Activated CD4-positive, alpha-beta T cell treated with anti-CD3 and anti-CD28 coated beads, Interleukin-2, amount 10 ng/mL, durations not matched to agents 24 days and 14 days (primary cell): Measurements from ENCODE around the gene ALOXE3. TPM values are rescaled to one million over a fixed set of nuclear protein-coding genes. Genes with fewer than 3 reads are reported as not detected.
"Not testable (repeated sequence)": the region's sequence is repeated elsewhere in the genome, so short reads cannot be mapped to it uniquely, and the experiment has no call there.

ENCODE experiments used
- DNase-seq: peaks from one replicate; pipeline ENCODE4 v3.0.0; 2022
- H3K27ac Mint-ChIP-seq: one replicate; pipeline ENCODE4 v1.8.0; 2022; ENCODE audit warnings: mild to moderate bottlenecking, mixed read lengths
- H3K27me3 Mint-ChIP-seq: one replicate; pipeline ENCODE4 v1.8.0; 2022; ENCODE audit warnings: mixed read lengths
- H3K36me3 Mint-ChIP-seq: one replicate; pipeline ENCODE4 v1.8.0; 2022; ENCODE audit warnings: low read depth, mild to moderate bottlenecking, mixed read lengths
- H3K4me1 Mint-ChIP-seq: one replicate; pipeline ENCODE4 v1.8.0; 2021; ENCODE audit warnings: mixed read lengths
- H3K4me3 Mint-ChIP-seq: one replicate; pipeline ENCODE4 v1.8.0; 2022; ENCODE audit warnings: mild to moderate bottlenecking, moderate library complexity, mixed read lengths
- H3K9me3 Mint-ChIP-seq: one replicate; pipeline ENCODE4 v1.8.0; 2021; ENCODE audit warnings: mixed read lengths
- intact Hi-C: fragments of 100-400 bp; cut with micrococcal nuclease; formaldehyde crosslinking; loops from one replicate; pipeline ENCODE4 v1.15.1; 2023
- total RNA-seq: library from RNA; stranded (reverse); gene quantifications from 2 replicates; pipeline ENCODE4 v1.2.3, GENCODE V29; 2022

Gene ALOXE3
- total RNA-seq, 1 donor from 2014 or later: not detected

DNA sequence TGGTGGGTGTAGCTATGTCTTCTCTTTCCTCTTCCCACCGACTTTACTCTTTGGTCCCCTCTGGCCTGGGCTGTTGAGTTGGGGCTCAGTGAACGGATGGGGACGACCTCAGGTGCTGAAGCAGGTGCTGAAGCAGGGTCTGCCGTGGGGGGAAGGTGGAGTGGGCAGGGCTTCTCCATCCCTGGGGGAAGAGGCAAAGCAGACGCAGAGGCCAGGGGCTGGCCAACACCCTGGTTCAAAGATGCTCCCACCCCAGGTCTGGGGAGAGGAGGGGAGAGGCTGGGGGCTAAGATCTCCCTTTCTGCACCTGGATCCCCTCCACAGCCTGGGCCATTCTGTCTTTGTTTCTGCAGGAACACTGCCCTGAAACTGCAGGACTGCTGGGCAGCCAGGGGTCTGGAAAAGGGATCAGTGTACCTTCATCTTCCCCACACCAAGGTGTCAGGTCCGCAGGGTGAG lies 53.7 kb downstream of the ALOXE3 start:
- Mint-ChIP-seq H3K27ac (no peak overlapping the region), H3K27me3 (peaks cover 51% of the 10 kb centered on the region), H3K9me3 (no peaks in the 10 kb centered on the region), H3K4me3 (no peak overlapping the region), H3K4me1 (peaks cover 3% of the 10 kb centered on the region), H3K36me3 (no peaks in the 10 kb centered on the region)
- DNase-seq: no peak
- intact Hi-C loops: no loop called here

DNA sequence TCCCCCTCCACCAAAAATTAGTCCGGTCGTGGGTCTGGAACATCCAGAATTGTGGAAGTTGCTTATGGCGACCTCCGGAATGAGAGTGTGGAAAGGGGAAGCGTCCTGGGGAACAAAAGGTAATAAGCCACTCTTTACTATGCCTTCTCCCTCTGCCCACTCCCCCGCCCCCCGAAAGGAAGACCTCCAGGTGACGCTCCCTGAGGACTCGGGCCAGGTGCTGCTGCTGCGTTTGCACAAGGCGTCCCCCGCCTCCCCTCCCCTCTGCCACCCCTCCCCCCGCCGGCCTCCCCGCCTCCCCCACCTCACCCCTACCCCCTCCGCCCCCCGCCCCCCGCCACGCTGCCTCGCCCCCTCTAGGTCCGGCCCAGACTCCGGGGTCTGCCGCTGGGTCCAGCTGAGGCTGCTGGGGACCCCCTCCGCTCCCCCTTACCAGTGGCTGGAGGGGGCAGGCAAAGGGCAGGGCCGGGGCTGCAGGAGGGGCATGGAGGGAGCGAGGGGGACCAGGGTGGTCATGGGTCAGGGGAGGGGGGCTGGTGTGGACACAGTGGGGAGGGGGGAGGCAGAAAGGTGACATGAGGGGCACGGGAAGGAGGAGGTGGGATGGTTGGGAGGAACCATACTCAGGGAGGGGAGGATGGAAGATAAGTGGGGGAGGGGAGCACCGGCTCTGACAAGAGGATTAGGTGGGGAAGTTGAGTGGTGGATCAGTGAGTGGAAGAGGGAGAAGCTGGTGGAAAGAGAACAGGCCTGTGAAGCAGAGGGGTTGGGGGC lies 54.4 kb downstream of the ALOXE3 start:
- Mint-ChIP-seq H3K27ac (no peak overlapping the region), H3K27me3 (peaks cover 57% of the 10 kb centered on the region), H3K36me3 (no peaks in the 10 kb centered on the region), H3K9me3 (no peaks in the 10 kb centered on the region), H3K4me3 (no peak overlapping the region), H3K4me1 (peaks cover 3% of the 10 kb centered on the region)
- intact Hi-C loops: no loop called here
- DNase-seq: no peak

DNA sequence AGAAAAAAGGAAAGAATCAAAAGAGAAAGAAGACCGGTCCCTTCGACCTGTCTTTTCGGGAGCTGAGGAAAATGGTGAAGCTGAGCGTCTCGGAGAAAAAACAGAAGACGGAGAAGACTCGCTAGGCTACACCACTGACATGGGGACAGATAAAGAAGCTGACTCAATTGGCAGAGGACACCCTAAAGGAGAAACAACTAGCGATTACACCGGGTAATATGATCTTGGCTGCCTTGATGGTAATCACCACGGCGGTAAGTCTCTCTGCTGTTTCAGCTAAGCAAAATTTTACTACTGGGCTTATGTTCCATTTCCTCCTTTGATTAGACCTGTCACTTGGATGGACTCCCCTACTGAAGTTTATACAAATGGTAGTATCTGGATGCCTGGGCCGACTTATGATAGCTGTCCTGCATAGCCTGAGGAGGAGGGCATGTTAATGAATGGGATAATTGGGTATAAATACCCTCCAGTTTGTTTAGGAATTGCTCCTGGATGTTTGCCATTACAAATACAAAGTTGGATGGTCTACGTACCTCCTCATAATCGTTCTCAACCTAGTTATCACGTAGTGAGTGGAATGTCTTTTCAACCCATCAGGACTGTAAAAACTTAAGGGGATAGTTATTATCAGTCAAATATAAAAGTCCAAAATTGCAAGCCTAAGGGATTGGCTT lies 55.4 kb downstream of the ALOXE3 start:
- intact Hi-C loops: no loop called here
- peaks cover 5% of the 10 kb centered on the region for H3K4me1 Mint-ChIP-seq
- H3K36me3 Mint-ChIP-seq: no peaks in the 10 kb centered on the region
- peak overlapping the region; percentile 5 for H3K4me3 Mint-ChIP-seq
- peaks cover 62% of the 10 kb centered on the region for H3K27me3 Mint-ChIP-seq
- DNase-seq: no peak
- H3K27ac Mint-ChIP-seq: no peak overlapping the region
- no peaks in the 10 kb centered on the region for H3K9me3 Mint-ChIP-seq

DNA sequence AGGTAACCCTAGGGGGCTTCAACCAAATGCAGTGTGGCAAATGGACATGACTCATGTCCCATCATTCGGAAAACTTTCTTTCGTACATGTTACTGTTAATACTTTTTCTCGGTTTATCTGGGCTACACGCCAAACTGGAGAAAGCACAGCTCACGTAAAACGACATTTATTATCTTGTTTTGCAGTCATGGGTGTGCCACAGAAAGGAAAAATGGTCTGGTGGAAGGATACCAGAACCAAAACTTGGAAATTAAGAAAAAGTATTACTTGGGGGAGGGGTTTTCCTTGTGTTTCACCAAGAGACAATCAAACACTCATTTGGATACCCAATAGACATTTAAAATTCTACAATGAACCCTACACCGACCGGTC lies 55.9 kb downstream of the ALOXE3 start:
- intact Hi-C loops: no loop called here
- no peaks in the 10 kb centered on the region for H3K36me3 Mint-ChIP-seq
- no peak for DNase-seq
- H3K27me3 Mint-ChIP-seq: peaks cover 65% of the 10 kb centered on the region
- no peak overlapping the region for H3K4me3 Mint-ChIP-seq
- H3K9me3 Mint-ChIP-seq: no peaks in the 10 kb centered on the region
- no peak overlapping the region for H3K27ac Mint-ChIP-seq
- peaks cover 5% of the 10 kb centered on the region for H3K4me1 Mint-ChIP-seq

DNA sequence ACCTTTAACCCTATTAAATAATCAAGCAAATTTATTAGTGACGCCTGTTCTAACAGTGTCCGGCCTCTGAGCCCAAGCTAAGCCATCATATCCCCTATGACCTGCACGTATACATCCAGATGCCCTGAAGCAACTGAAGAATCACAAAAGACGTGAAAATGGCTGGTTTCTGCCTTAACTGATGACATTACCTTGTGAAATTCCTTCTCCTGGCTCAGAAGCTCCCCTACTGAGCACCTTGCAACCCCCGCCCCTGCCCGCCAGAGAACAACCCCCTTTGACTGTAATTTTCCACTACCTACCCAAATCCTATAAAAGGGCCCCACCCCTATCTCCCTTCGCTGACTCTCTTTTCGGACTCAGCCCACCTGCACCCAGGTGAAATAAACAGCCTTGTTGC lies 56.5 kb downstream of the ALOXE3 start:
- not testable (repeated sequence) for H3K27ac Mint-ChIP-seq, H3K36me3 Mint-ChIP-seq, H3K9me3 Mint-ChIP-seq, H3K4me1 Mint-ChIP-seq, H3K4me3 Mint-ChIP-seq, DNase-seq
- intact Hi-C loops: loop anchor here (2.0 kb wide), 2 partner anchors 49 to 57 kb away; partner anchors contain the start of gene ALOXE3
- peaks cover 69% of the 10 kb centered on the region for H3K27me3 Mint-ChIP-seq

DNA sequence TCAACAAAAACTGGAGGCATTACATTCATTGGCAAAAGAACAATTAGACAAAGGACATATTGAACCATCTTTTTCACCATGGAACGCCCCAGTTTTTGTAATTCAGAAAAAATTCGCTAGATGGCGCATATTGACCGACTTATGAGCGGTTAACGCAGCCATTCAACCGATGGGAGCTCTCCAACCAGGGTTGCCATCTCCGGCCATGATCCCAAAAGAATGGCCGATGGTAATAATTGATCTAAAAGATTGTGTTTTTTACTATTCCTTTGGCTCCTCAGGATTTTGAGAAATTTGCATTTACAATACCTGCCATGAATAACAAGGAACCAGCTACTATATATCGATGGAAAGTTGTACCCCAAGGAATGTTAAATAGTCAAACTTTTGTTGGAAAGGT lies 58.0 kb downstream of the ALOXE3 start:
- peaks cover 16% of the 10 kb centered on the region for H3K4me1 Mint-ChIP-seq
- H3K4me3 Mint-ChIP-seq: no peak overlapping the region
- peak; percentile 92 for DNase-seq
- peaks cover 71% of the 10 kb centered on the region for H3K27me3 Mint-ChIP-seq
- intact Hi-C loops: loop anchor here (1.0 to 2.0 kb wide), 3 partner anchors 19 to 59 kb away; partner anchors contain the start of gene ALOXE3
- H3K9me3 Mint-ChIP-seq: no peaks in the 10 kb centered on the region
- no peak overlapping the region for H3K27ac Mint-ChIP-seq
- no peaks in the 10 kb centered on the region for H3K36me3 Mint-ChIP-seq

DNA sequence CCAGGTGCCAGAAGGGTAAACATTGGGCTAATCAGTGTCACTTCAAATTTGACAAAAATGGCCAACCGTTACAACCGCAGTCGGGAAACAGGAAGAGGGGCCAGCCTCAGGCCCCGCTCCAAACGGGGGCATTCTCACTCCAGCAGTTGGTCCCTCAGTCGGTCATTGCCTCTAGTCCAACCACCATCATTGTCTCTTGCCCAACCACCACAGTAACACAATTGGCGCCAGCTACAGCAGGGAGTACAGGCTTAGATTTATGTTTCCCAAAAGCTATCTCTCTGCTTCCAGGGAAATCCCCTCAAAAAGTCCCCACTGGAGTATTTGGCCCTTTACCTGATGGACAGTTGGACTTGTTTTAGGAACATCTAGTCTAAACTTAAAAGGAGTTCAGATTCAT lies 59.2 kb downstream of the ALOXE3 start:
- Mint-ChIP-seq H3K27me3 (peaks cover 67% of the 10 kb centered on the region), H3K36me3 (no peaks in the 10 kb centered on the region), H3K4me3 (no peak overlapping the region), H3K4me1 (peaks cover 16% of the 10 kb centered on the region), H3K27ac (no peak overlapping the region), H3K9me3 (no peaks in the 10 kb centered on the region)
- DNase-seq: no peak
- intact Hi-C loops: loop anchor here (5.0 kb wide), 2 partner anchors 42 to 147 kb away; no protein-coding TSS in a partner anchor

DNA sequence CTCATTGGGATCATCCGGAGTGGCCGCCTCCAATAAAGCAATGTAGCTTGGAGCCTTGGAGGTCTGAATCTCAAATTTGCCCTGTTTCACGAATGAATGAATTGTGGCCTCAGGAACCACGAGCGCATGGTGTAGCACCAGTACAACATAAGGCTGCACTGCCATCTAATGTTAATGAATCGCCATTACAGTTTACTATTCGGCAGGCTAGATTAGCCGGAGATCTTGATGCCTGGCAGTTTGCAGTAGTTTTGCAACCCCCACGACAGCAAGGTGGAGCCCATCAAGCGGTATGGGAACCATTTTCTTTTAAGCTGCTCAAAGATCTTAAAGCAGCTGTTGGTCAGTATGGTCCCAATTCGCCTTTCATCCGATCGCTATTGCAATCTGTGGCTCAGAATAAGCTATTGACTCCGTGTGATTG lies 60.6 kb downstream of the ALOXE3 start:
- intact Hi-C loops: loop anchor here (1.0 to 5.0 kb wide), 6 partner anchors 16 to 315 kb away; partner anchors contain the start of gene NAA38
- Mint-ChIP-seq H3K27me3 (peaks cover 55% of the 10 kb centered on the region), H3K27ac (no peak overlapping the region), H3K4me1 (peaks cover 15% of the 10 kb centered on the region), H3K4me3 (no peak overlapping the region), H3K36me3 (no peaks in the 10 kb centered on the region), H3K9me3 (no peaks in the 10 kb centered on the region)
- DNase-seq: peak; percentile 84

DNA sequence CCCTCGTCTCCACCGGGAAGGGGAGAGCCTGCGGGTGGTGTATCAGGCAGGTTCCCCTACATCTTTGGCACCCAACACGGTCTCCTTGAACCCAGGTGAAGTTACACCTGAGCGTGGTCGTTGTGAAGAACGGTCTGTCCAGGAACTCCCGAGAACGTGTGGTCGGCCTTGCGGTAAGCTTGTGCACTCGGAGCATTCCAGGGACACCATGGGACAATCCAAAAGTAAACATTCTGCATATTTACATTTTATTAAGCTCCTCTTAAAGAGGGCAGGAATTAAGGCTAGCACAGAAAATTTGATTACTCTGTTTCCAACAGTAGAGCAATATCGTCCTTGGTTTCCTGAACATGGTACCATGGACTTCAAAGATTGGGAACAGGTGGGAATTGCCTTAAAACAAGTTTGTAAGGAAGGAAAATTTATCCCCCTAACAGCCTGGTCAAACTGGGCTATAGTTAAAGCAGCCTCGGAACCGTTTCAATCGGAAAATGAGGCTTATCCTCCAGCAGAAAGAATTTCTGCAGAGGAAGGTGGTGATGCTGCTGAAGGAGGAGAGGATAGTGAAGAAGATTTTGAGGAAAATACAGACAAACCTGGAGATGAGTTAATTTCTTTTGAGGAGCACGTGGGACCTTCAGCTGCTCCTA lies 61.2 kb downstream of the ALOXE3 start:
- peaks cover 13% of the 10 kb centered on the region for H3K4me1 Mint-ChIP-seq
- intact Hi-C loops: loop anchor here (1.0 to 5.0 kb wide), 6 partner anchors 16 to 314 kb away; partner anchors contain the start of gene NAA38
- peaks cover 49% of the 10 kb centered on the region for H3K27me3 Mint-ChIP-seq
- H3K27ac Mint-ChIP-seq: no peak overlapping the region
- no peak overlapping the region for H3K4me3 Mint-ChIP-seq
- no peaks in the 10 kb centered on the region for H3K9me3 Mint-ChIP-seq
- no peak for DNase-seq
- no peaks in the 10 kb centered on the region for H3K36me3 Mint-ChIP-seq

DNA sequence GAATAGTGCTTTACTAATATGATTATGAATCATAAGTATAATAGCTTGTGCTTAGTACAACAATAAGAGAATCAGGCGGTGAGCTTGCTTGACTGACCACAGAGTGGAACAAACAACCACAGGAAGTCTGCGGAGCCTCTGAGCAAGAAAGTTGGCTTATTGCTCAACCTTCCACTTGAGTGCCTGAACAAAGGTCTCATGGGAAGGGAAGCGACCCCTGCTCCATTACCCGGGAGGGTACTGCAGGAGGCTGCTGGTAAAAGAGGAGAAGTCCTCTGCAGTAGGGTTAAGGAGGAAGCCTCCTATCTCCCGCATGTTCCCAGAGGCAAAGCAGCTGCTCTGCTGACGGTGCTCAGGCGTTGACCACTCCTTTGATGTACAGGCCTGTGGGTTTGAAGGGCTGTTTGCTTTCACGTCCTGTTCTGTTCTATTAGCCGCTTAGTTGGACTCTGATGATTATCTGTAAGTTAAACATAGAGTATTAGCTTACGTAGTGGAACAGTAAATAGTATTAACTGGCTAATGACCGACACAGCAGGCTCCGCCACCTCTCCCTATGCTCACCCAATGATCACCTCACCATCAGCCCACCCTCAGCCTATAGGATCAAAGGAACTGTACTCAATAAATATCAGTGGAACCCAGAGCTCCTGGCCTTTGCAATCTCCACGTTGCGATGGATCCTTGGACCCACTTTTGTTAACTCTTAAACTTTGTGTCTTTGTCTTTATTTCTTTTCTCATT lies 61.9 kb downstream of the ALOXE3 start:
- Mint-ChIP-seq H3K4me3 (no peak overlapping the region), H3K27me3 (peaks cover 43% of the 10 kb centered on the region), H3K36me3 (no peaks in the 10 kb centered on the region), H3K4me1 (peaks cover 13% of the 10 kb centered on the region), H3K9me3 (no peaks in the 10 kb centered on the region), H3K27ac (no peak overlapping the region)
- intact Hi-C loops: loop anchor here (2.0 to 5.0 kb wide), 5 partner anchors 39 to 314 kb away; partner anchors contain the start of gene NAA38
- DNase-seq: peak; percentile 79

DNA sequence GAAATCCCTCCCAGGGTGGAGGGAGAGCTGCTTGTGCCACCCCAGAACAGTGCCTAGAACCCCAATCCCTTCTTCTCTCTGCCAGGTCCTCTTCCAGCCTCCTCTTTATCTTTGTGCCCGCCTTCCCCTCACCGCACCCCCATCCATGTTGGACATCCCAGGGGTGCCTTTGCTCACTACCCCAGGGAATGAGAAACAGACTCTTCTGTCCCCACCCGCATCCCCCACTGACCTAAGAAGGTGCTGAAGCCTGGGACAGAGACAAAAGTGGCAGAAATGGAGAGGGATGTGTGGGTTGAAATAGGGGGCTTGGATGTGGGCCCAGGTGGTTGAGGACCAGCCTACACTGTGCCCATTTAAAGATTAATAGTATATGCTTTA lies 62.5 kb downstream of the ALOXE3 start:
- Mint-ChIP-seq H3K36me3 (no peaks in the 10 kb centered on the region), H3K27me3 (peaks cover 38% of the 10 kb centered on the region), H3K4me1 (peaks cover 13% of the 10 kb centered on the region), H3K4me3 (no peak overlapping the region), H3K27ac (no peak overlapping the region), H3K9me3 (no peaks in the 10 kb centered on the region)
- no peak for DNase-seq
- intact Hi-C loops: loop anchor here (2.0 to 5.0 kb wide), 5 partner anchors 39 to 313 kb away; partner anchors contain the start of gene NAA38

DNA sequence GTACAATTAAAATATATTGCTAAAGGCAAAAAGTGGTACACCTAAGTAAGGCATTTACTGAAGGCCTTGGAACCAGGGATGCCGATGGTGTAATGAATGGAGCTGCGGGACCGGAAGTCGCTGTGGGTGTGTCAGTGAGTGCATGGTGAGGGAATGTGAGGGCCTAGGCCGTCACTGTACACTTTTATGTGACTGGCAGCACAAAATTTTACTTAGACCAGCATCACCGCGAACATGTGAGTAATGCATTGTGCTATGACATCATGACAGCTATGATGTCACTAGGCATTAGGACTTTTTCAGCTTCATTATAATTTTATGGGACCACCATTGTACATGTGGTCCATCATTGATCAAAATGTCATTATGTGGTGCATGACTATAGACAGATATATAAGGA lies 64.7 kb downstream of the ALOXE3 start:
- Mint-ChIP-seq H3K27me3 (peaks cover 18% of the 10 kb centered on the region), H3K36me3 (no peaks in the 10 kb centered on the region), H3K4me1 (peaks cover 11% of the 10 kb centered on the region), H3K27ac (no peak overlapping the region), H3K9me3 (no peaks in the 10 kb centered on the region), H3K4me3 (no peak overlapping the region)
- intact Hi-C loops: no loop called here
- no peak for DNase-seq
